HepG2 (cell line): ENCODE measurements around the gene HNRNPR. TPM values are rescaled to one million over a fixed set of nuclear protein-coding genes. Genes with fewer than 3 reads are reported as not detected.

Source experiments
- FOXA3 ChIP-seq: IDR thresholded peaks from 2 replicates; pipeline ENCODE4 v1.6.1; 2016; ENCODE audit warnings: missing genetic modification reagents, missing compliant biosample characterization
- FOXP1 ChIP-seq, 2 experiments: fragments of 450-650 bp in 1 of 2; IDR thresholded peaks; 2 replicates each; pipeline ENCODE4 v1.6.1; 2017 to 2018; ENCODE audit warnings: antibody characterized with exemption in 1 of 2
- GATAD2A ChIP-seq: IDR thresholded peaks from 2 replicates; pipeline ENCODE4 v1.6.1; 2016
- IRF1 ChIP-seq: sonication (generic); formaldehyde crosslinking; IDR thresholded peaks from 2 replicates; pipeline ENCODE4 v1.4.0; 2020; ENCODE audit warnings: low read depth, mild to moderate bottlenecking, missing genetic modification reagents
- PHF20 ChIP-seq: sonication (generic); formaldehyde crosslinking; IDR thresholded peaks from 2 replicates; pipeline ENCODE4 v1.5.0; 2020; ENCODE audit warnings: mild to moderate bottlenecking, missing genetic modification reagents
- PRDM4 ChIP-seq: sonication (generic); formaldehyde crosslinking; IDR thresholded peaks from 2 replicates; pipeline ENCODE4 v1.9.0; 2021; ENCODE audit warnings: missing genetic modification reagents, borderline replicate concordance
- RBM22 ChIP-seq: fragments of 200-400 bp; formaldehyde crosslinking; optimal IDR thresholded peaks from 2 replicates; pipeline ENCODE3; 2017; ENCODE audit warnings: mild to moderate bottlenecking, low read length, moderate library complexity
- SATB2 ChIP-seq: sonication (generic); formaldehyde crosslinking; IDR thresholded peaks from 2 replicates; pipeline ENCODE4 v1.5.0; 2020; ENCODE audit warnings: missing genetic modification reagents
- SOX13 ChIP-seq, 3 experiments: fragments of 450-650 bp in 1 of 3; sonication (generic) in 1 of 3; formaldehyde crosslinking in 1 of 3; IDR thresholded peaks in 2 of 3; conservative IDR thresholded peaks in 1 of 3; 2 replicates each; pipeline versions ENCODE4 v1.5.0 to v1.6.1; 2016 to 2020; ENCODE audit warnings: antibody characterized with exemption in 1 of 3, mild to moderate bottlenecking in 1 of 3, missing compliant biosample characterization in 1 of 3, missing genetic modification reagents in 1 of 3, moderate library complexity in 1 of 3
- SP2 ChIP-seq: sonication (generic); formaldehyde crosslinking; IDR thresholded peaks from 2 replicates; pipeline ENCODE4 v1.5.1; 2020; ENCODE audit warnings: mild to moderate bottlenecking, missing genetic modification reagents
- THRA ChIP-seq: sonication (generic); formaldehyde crosslinking; IDR thresholded peaks from 2 replicates; pipeline ENCODE4 v1.4.0; 2020; ENCODE audit warnings: missing genetic modification reagents, borderline replicate concordance
- ZBED4 ChIP-seq: sonication (generic); formaldehyde crosslinking; IDR thresholded peaks from 2 replicates; pipeline ENCODE4 v1.4.0; 2020; ENCODE audit warnings: missing genetic modification reagents, borderline replicate concordance
- ZMYM4 ChIP-seq: sonication (generic); formaldehyde crosslinking; IDR thresholded peaks from 2 replicates; pipeline ENCODE4 v1.8.1; 2023; ENCODE audit warnings: mild to moderate bottlenecking, missing genetic modification reagents
- ZNF317 ChIP-seq: sonication (generic); formaldehyde crosslinking; IDR thresholded peaks from 2 replicates; pipeline ENCODE4 v1.5.0; 2020; ENCODE audit warnings: mild to moderate bottlenecking, missing genetic modification reagents
- ZNF609 ChIP-seq: sonication (generic); formaldehyde crosslinking; IDR thresholded peaks from 2 replicates; pipeline ENCODE4 v1.4.0; 2020; ENCODE audit warnings: mild to moderate bottlenecking, missing genetic modification reagents, borderline replicate concordance
- ZNF709 ChIP-seq: sonication (generic); formaldehyde crosslinking; IDR thresholded peaks from 2 replicates; pipeline ENCODE4 v1.5.0; 2020; ENCODE audit warnings: mild to moderate bottlenecking, missing genetic modification reagents
- polyA plus RNA-seq, 8 experiments: library from polyadenylated mRNA; depleted of rRNA in 3 of 8; stranded (reverse) in 7 of 8; unstranded in 1 of 8; fragments of >200 nt; fragmentation: Illumina TruSeq in 4 of 8; extraction: Trizol in 4 of 8; gene quantifications; 2 replicates each; pipeline versions ENCODE4 v1.2.1 to v1.2.3, GENCODE V29; 2011 to 2016; ENCODE audit warnings: low read depth in 4 of 8, missing spikeins in 1 of 8, mixed read lengths in 1 of 8; ENCODE audit not compliant: insufficient read depth in 1 of 8
- total RNA-seq, 5 experiments: library from RNA; depleted of rRNA; stranded (reverse); fragments of >200 nt; fragmentation: Illumina TruSeq; extraction: Trizol; gene quantifications; 2 replicates each; pipeline ENCODE4 v1.2.3, GENCODE V29; 2016; ENCODE audit warnings: low read depth in 1 of 5

Gene HNRNPR
- total and polyA plus RNA-seq, 2 of the 13 experiments (the other 11 are each of a cell fraction or from before 2014, with no cell fraction given), result 133 to 216 TPM

- TF ChIP-seq ZNF609 (CRISPR knock-in tag) (no peak), PRDM4 (CRISPR knock-in tag) (no peak), SP2 (CRISPR knock-in tag) (no peak), THRA (no peak), FOXA3 (CRISPR knock-in tag) (peak; percentile 13; the same call in 1 of the 2 replicates), ZBED4 (CRISPR knock-in tag) (no peak), SATB2 (CRISPR knock-in tag) (no peak), ZNF709 (CRISPR knock-in tag) (no peak), PHF20 (CRISPR knock-in tag) (no peak), SOX13 (IDR thresholded peaks at IDR 0.05) (no peak), SOX13 (CRISPR knock-in tag; conservative IDR thresholded peaks at IDR 0.05 in 1 of 2, IDR thresholded peaks at IDR 0.05 in 1 of 2) (peak in 1 of 2 experiments; percentile 70; a peak in 1 of 4 replicates), FOXP1 (IDR thresholded peaks at IDR 0.05) (no peak), FOXP1 (CRISPR knock-in tag; IDR thresholded peaks at IDR 0.05) (peak; percentile 54), IRF1 (CRISPR knock-in tag) (no peak), ZNF317 (CRISPR knock-in tag) (no peak), GATAD2A (CRISPR knock-in tag) (peak; percentile 19; the same call in 1 of the 2 replicates), ZMYM4 (no peak), RBM22 (no peak)
Observed at GRCh38 chr1:23303524-23303923, 40.6 kb downstream of the HNRNPR start (continued).
